HepG2 (cell line): ENCODE measurements around the gene GTF2A2.

ENCODE experiments used
- CENPT ChIP-seq: sonication (generic); formaldehyde crosslinking; IDR thresholded peaks from 2 replicates; pipeline ENCODE4 v1.8.0; 2022; ENCODE audit warnings: low read depth, mild to moderate bottlenecking, moderate library complexity, missing genetic modification reagents
- CTCF ChIP-seq: sonication (generic); formaldehyde crosslinking; IDR thresholded peaks from 2 replicates; pipeline ENCODE4 v1.5.0; 2020; ENCODE audit warnings: mild to moderate bottlenecking, missing genetic modification reagents, moderate library complexity
- FOXM1 ChIP-seq: sonication (generic); formaldehyde crosslinking; IDR thresholded peaks from 2 replicates; pipeline ENCODE4 v1.5.0; 2020; ENCODE audit warnings: missing genetic modification reagents
- POLR2A ChIP-seq, 2 experiments: IDR thresholded peaks; 2 replicates each; pipeline ENCODE4 v1.6.1; 2011; ENCODE audit warnings: low read depth in 2 of 2, low read length in 2 of 2, mild to moderate bottlenecking in 1 of 2, moderate library complexity in 1 of 2; ENCODE audit not compliant: insufficient read depth in 1 of 2
- ZIK1 ChIP-seq: sonication (generic); formaldehyde crosslinking; IDR thresholded peaks from 2 replicates; pipeline ENCODE4 v1.5.0; 2020; ENCODE audit warnings: mild to moderate bottlenecking, low read depth, missing genetic modification reagents, borderline replicate concordance
- ZKSCAN5 ChIP-seq: sonication (generic); formaldehyde crosslinking; IDR thresholded peaks from 2 replicates; pipeline ENCODE4 v1.5.1; 2020; ENCODE audit warnings: mild to moderate bottlenecking, missing genetic modification reagents
- ZNF160 ChIP-seq: sonication (generic); formaldehyde crosslinking; IDR thresholded peaks from 2 replicates; pipeline ENCODE4 v1.8.0; 2022; ENCODE audit warnings: mild to moderate bottlenecking, inconsistent platforms, missing genetic modification reagents
- ZNF224 ChIP-seq: sonication (generic); formaldehyde crosslinking; IDR thresholded peaks from 2 replicates; pipeline ENCODE4 v1.5.0; 2020; ENCODE audit warnings: mild to moderate bottlenecking, missing genetic modification reagents
- TF ChIP-seq, protein P1 (sequence below): sonication (generic); formaldehyde crosslinking; IDR thresholded peaks from 2 replicates; pipeline ENCODE4 v1.4.0; 2020; ENCODE audit warnings: missing genetic modification reagents
- TF ChIP-seq, protein P2 (sequence below): IDR thresholded peaks from 2 replicates; pipeline ENCODE4 v1.6.1; 2016; ENCODE audit warnings: low read depth, borderline replicate concordance

DNA sequence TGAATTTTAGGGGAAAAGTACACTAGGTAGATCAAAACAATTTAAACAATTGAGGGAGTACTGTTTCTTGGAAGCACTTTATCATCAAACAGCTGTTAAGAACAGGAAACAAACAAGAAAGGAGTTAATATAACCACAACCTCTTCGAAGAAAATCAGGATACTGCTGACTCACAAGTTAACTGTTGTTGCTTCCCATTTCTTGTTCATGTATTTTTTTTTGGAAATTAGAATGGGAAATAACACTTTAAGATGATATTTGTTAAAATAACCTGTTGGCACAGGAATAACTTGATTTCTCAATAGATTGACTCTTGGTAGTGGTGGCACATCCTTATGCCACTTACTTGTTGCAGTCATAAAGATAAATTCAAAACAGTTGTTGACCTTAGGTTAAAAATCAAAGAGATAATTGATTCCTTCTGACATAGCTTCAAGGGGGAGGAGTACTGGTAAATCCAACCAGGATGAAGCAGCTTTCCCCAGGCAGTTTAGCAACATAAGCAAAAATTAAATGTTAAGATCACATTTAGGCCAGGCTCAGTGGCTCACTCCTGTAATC lies 28.5 kb upstream of the GTF2A2 start:
- TF ChIP-seq FOXM1 (CRISPR knock-in tag), result no peak
- TF ChIP-seq, protein P1, sequence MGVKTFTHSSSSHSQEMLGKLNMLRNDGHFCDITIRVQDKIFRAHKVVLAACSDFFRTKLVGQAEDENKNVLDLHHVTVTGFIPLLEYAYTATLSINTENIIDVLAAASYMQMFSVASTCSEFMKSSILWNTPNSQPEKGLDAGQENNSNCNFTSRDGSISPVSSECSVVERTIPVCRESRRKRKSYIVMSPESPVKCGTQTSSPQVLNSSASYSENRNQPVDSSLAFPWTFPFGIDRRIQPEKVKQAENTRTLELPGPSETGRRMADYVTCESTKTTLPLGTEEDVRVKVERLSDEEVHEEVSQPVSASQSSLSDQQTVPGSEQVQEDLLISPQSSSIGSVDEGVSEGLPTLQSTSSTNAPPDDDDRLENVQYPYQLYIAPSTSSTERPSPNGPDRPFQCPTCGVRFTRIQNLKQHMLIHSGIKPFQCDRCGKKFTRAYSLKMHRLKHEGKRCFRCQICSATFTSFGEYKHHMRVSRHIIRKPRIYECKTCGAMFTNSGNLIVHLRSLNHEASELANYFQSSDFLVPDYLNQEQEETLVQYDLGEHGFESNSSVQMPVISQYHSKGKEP, result no peak
- no peak for TF ChIP-seq ZKSCAN5 (CRISPR knock-in tag)
- TF ChIP-seq CTCF (CRISPR knock-in tag), result no peak
- TF ChIP-seq ZNF224, result no peak
- no peak for TF ChIP-seq ZIK1 (CRISPR knock-in tag)
- TF ChIP-seq POLR2A (IDR thresholded peaks at IDR 0.05; ENCODE audit: insufficient read depth in 1 of 2, low read depth in 2 of 2, low read length in 2 of 2), result no peak
- no peak for TF ChIP-seq CENPT (CRISPR knock-in tag)
- TF ChIP-seq ZNF160 (CRISPR knock-in tag), result no peak
- TF ChIP-seq, protein P2, sequence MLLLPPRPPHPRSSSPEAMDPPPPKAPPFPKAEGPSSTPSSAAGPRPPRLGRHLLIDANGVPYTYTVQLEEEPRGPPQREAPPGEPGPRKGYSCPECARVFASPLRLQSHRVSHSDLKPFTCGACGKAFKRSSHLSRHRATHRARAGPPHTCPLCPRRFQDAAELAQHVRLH (CRISPR knock-in tag), result no peak
